ENCODE data around the gene RPGRIP1L.
"Not testable (repeated sequence)": the region's sequence is repeated elsewhere in the genome, so short reads cannot be mapped to it uniquely, and the experiment has no call there.

Gene RPGRIP1L

DNA sequence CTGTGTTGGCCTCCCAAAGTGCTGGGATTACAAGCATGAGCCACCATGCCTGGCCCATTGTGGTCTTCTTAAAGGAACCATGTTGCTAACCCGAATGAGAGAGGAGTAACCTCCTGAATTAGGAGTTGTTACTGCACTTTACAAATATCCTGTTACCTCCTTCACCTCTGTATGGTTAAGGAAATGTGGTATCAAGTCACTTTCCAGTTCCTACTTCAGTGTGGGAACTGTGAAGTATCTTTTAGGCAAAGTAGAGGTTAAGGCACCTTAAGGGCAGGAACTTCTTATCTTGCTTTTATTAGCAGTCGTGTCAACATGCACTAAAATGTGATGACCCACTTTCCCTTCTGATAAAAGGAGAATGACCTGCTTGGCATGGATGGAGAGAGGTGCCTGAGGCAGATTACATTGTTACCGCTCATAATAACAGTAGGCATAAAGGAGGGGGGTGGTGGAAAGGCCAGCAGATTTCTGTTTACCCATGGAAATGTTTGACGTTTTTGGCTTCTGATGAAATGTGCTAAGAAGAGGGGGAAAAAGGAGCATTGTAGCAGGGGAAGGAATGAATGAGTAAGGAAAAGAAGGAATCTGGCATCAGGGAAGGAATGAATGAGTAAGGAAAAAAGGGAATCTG, 28.8 kb upstream of the RPGRIP1L start:
- Mint-ChIP-seq H3K4me3 (no peak overlapping the region), H3K9me3 (peaks cover 2% of the 10 kb centered on the region), H3K36me3 (no peaks in the 10 kb centered on the region), H3K27ac (no peak overlapping the region), H3K4me1 (no peaks in the 10 kb centered on the region), H3K27me3 (no peaks in the 10 kb centered on the region)
- no peak for DNase-seq
- CTCF ChIA-PET = interaction anchor here (2.7 kb wide), 1 partner anchor 10 kb away, joined by 11 read pairs; no protein-coding TSS in a partner anchor

DNA sequence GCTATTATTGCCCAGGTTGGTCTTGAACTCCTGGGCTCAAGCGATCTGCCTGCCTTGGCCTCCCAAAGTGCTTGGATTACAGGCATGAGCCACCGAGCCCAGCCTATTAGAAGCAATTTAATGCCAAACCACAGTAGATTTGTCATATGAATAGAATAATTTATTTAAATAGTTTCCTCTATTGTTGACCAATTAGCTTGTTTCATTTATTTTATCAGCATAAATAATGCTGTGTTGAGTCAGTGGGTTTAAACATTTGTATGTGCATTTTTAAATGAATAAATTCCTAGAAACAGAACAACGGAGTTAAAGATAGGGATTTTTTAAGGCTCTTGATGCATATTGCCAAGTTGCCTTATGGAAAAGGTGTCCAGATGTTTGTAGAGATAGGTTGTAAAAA, 27.0 kb upstream of the RPGRIP1L start:
- H3K4me1 Mint-ChIP-seq = no peaks in the 10 kb centered on the region
- CTCF ChIA-PET = interaction anchor here (2.7 kb wide), 1 partner anchor 11 kb away, joined by 11 read pairs; no protein-coding TSS in a partner anchor
- H3K27ac Mint-ChIP-seq = no peak overlapping the region
- DNase-seq = no peak
- peaks cover 2% of the 10 kb centered on the region for H3K9me3 Mint-ChIP-seq
- no peak overlapping the region for H3K4me3 Mint-ChIP-seq
- H3K36me3 Mint-ChIP-seq = no peaks in the 10 kb centered on the region
- no peaks in the 10 kb centered on the region for H3K27me3 Mint-ChIP-seq

DNA sequence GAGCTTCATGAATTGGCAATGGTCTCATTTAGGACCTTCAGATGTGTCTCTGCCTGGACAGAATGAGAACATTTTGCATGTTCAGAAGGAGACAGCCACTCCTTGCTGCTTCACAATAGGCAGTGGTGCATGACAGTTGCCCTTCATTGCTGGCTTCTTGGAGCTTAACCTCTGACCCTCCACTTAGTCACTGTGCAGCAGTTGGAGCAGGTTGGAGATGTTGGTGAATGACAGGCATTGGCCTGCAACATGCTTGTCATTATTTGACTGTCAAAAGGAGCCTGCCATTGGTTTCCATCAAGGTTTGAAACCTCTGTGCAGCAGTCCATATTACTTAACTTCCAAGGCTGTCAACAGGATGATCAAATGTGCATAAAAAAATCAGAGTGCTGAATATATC, 23.0 kb upstream of the RPGRIP1L start:
- CTCF ChIA-PET = no interaction called here
- no peak for DNase-seq
- Mint-ChIP-seq H3K4me1 (no peaks in the 10 kb centered on the region), H3K36me3 (no peaks in the 10 kb centered on the region), H3K9me3 (peaks cover 2% of the 10 kb centered on the region), H3K27me3 (no peaks in the 10 kb centered on the region), H3K27ac (no peak overlapping the region), H3K4me3 (no peak overlapping the region)

DNA sequence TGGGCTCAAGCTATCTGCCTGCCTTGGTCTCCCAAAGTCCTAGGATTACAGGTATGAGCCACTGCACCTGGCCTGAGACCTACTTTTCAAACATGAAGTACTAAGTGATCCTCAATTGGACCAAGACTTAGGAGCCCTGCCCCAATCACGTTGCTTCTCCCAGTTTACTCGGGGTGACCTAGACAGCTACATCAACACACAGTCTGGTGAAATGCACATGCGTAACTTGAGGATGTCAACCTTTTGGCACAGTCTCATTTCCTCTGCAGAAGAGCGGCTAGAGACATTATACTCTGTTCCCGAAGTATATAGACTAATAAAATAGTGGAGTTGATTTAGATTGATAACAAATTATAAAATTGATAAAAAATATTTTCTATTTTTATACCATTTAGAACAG, 17.4 kb upstream of the RPGRIP1L start:
- H3K27ac Mint-ChIP-seq = no peak overlapping the region
- DNase-seq = no peak
- H3K27me3 Mint-ChIP-seq = no peaks in the 10 kb centered on the region
- CTCF ChIA-PET = interaction anchor here (0.6 to 1.7 kb wide), 2 partner anchors 22 to 51 kb away, joined by 3 to 5 read pairs; no protein-coding TSS in a partner anchor
- peaks cover 3% of the 10 kb centered on the region for H3K4me1 Mint-ChIP-seq
- no peaks in the 10 kb centered on the region for H3K9me3 Mint-ChIP-seq
- no peak overlapping the region for H3K4me3 Mint-ChIP-seq
- no peaks in the 10 kb centered on the region for H3K36me3 Mint-ChIP-seq

DNA sequence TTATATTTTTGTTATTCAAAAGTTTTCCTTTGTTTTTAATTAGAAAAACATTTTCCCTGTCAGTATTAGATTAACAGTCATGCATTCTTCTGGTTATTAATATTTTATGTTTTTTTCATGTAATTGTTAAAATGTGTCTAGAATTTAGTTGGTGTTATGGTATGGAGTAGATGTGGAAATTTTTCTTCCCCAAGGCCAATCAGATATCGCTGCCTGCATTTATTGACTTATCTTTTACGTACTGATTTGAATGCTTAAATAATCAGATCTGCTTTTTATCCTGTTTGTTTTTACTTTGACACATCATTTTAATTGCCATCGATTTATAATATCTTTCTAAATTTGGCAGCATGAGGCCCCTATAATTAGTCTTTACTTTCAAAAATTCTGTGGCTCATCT, 13.9 kb upstream of the RPGRIP1L start:
- no peak overlapping the region for H3K27ac Mint-ChIP-seq
- peaks cover 7% of the 10 kb centered on the region for H3K4me1 Mint-ChIP-seq
- no peaks in the 10 kb centered on the region for H3K36me3 Mint-ChIP-seq
- H3K4me3 Mint-ChIP-seq = no peak overlapping the region
- no peak for DNase-seq
- H3K9me3 Mint-ChIP-seq = no peaks in the 10 kb centered on the region
- H3K27me3 Mint-ChIP-seq = no peaks in the 10 kb centered on the region
- CTCF ChIA-PET = no interaction called here

DNA sequence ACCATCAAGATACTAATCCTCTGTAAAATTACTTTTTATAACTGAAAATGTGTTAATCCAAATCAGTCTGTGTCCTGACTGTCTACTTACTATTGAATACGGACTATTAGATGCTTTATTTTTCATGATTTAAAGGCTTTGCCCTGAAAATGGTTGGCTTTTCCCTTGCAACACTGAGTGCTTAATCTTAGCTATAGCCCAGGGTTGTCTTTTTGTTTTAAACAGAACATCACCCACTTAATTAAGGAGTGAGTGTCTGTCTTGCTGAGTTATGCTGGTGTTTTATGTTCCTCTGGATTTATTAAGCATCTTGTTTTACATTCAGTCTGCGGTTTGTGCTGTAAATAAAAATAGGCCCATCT, 11.3 kb upstream of the RPGRIP1L start:
- Mint-ChIP-seq H3K36me3 (no peaks in the 10 kb centered on the region), H3K27me3 (no peaks in the 10 kb centered on the region), H3K9me3 (no peaks in the 10 kb centered on the region), H3K4me1 (peaks cover 7% of the 10 kb centered on the region), H3K27ac (no peak overlapping the region), H3K4me3 (no peak overlapping the region)
- no peak for DNase-seq
- CTCF ChIA-PET = no interaction called here

DNA sequence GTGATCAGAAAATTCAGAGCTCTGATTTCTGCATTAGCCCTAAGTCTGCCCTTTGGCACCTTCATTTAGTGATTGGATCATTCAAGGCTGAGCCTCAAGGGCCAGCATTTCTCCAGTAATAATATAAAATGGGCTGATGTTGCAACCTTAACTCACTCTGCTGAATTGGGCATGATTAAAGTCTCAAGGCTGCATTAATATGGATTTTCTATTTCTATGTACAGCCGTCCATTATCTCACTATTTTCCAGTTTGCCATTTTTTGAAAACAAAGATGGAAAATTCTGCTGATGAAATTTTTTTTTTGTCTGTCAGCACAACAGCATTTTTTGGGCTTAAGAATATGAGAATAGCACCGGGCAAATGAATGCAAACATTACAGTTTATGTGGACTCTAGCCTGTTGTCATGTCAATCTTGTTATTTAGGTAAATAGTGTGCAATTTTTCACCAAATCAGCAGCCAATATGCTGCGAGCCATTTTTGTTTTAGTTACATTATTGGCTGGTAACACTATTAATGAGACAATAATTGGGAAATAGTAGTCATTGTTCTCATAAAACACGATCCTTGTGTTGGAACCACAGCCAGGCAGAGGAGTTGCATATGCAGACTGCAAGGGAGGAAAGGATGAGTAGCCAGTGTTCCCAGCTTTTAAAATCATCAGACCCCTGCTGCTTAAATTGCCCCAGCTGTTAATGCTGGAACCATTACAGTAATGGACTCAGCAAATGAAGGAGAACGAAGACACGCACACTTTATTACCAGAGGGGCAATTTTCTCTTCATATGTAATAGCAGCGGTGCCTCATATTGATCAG, 10.8 kb upstream of the RPGRIP1L start:
- Mint-ChIP-seq H3K27ac (no peak overlapping the region), H3K4me1 (peaks cover 7% of the 10 kb centered on the region), H3K4me3 (no peak overlapping the region), H3K27me3 (no peaks in the 10 kb centered on the region), H3K36me3 (no peaks in the 10 kb centered on the region), H3K9me3 (no peaks in the 10 kb centered on the region)
- no peak for DNase-seq
- CTCF ChIA-PET = no interaction called here

DNA sequence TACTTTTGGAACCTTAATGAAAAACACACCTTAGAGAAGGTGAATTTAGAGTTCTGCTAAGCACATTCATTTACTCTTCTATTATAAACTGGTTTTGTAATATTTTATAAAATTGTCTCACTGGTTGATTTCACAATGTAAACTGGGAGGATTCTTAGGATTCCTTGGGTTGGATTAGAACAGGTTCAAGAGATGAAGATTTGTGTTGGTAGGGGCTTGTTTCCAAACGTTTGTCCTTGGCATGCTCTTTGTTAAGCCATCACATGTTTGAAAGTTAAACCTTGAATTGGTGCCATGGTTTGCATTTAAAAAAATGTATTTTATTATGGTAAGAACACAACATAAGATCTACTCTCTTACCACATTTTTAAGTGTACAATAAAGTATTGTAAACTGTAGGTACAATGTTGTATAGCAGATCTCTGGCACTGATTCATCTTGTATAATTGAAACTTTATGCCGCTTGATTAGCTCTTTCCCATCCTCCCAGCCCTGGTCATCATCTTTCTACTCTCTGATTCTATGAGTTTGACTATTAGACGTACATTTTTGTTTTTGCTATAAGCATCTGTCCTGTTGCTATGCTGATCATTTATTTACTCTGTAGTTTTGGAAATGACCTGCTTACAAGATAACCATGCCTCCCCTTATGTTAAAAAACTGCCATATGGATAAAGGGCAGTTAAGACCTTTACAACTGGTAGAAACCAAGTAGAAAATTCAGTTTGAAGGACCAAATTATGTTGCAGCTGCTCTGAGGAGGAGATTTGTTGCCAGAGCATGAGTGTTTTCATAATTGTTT, 9.9 kb upstream of the RPGRIP1L start:
- no peak overlapping the region for H3K27ac Mint-ChIP-seq
- H3K9me3 Mint-ChIP-seq = no peaks in the 10 kb centered on the region
- H3K4me3 Mint-ChIP-seq = no peak overlapping the region
- CTCF ChIA-PET = no interaction called here
- H3K4me1 Mint-ChIP-seq = peaks cover 7% of the 10 kb centered on the region
- DNase-seq = no peak
- H3K27me3 Mint-ChIP-seq = no peaks in the 10 kb centered on the region
- no peaks in the 10 kb centered on the region for H3K36me3 Mint-ChIP-seq

DNA sequence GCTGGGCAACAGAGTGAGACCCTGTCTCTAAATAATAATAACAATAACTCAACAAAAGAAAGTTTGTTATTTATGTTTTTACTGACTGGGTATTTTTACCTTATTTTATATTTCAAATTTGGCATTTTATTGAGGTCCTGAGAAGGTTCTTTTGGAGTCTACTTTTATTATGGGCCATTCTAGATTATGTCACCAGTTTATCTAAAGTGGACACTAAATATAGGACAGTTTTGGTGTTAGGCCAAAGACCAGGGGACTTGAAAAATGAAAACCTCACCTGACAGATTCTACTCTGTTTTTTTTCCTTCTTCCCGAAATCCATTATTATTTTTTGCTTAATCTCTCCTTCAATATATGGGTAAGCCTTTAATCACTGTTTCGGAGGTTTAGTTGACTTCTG, 8.4 kb upstream of the RPGRIP1L start:
- Mint-ChIP-seq H3K9me3 (no peaks in the 10 kb centered on the region), H3K27ac (no peak overlapping the region), H3K36me3 (no peaks in the 10 kb centered on the region), H3K4me1 (peaks cover 7% of the 10 kb centered on the region), H3K27me3 (no peaks in the 10 kb centered on the region), H3K4me3 (no peak overlapping the region)
- CTCF ChIA-PET = no interaction called here
- DNase-seq = no peak

DNA sequence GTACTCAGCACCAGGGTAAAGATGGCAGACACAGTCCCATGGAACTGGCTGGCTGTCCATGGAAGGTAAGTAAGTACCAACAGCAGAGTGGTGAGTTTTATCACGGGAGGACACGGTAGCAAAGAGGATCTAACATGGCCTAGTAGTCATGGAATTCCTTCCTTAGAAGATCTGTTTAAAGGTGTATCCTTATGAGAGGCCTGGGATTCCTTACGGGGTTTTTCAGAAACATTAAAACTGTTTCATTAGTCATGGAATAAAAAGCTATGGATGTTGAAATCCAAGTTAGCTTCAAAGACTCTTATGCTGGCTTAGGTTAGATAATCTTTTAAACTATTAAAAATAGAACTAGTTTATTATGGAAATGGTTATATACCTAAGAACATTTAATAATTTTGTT, 7.7 kb upstream of the RPGRIP1L start:
- no peak for DNase-seq
- no peak overlapping the region for H3K27ac Mint-ChIP-seq
- H3K4me3 Mint-ChIP-seq = no peak overlapping the region
- CTCF ChIA-PET = no interaction called here
- no peaks in the 10 kb centered on the region for H3K9me3 Mint-ChIP-seq
- H3K36me3 Mint-ChIP-seq = peaks cover 1% of the 10 kb centered on the region
- H3K4me1 Mint-ChIP-seq = peaks cover 7% of the 10 kb centered on the region
- no peaks in the 10 kb centered on the region for H3K27me3 Mint-ChIP-seq

DNA sequence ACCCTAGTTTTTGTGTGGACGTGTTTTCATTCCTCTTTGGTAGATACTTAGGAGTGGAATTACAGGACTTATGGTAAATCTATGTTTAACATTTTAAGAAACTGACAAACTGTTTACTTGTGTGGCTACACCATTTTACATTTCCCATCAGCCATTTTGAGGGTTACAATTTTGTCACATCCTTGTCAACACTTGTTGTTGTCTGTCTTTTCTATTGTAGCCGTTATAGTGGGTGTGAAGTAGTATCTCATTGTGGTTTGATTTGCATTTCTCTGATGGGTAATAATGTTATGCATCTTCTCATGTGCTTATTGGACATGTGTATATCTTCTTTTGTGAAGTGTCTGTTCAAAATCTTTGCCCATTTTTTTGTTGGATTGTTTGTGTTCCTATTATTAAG, 4.8 kb upstream of the RPGRIP1L start:
- no peak for DNase-seq
- peaks cover 3% of the 10 kb centered on the region for H3K36me3 Mint-ChIP-seq
- H3K4me1 Mint-ChIP-seq = peaks cover 26% of the 10 kb centered on the region
- no peaks in the 10 kb centered on the region for H3K27me3 Mint-ChIP-seq
- no peak overlapping the region for H3K4me3 Mint-ChIP-seq
- no peak overlapping the region for H3K27ac Mint-ChIP-seq
- CTCF ChIA-PET = no interaction called here
- H3K9me3 Mint-ChIP-seq = no peaks in the 10 kb centered on the region

DNA sequence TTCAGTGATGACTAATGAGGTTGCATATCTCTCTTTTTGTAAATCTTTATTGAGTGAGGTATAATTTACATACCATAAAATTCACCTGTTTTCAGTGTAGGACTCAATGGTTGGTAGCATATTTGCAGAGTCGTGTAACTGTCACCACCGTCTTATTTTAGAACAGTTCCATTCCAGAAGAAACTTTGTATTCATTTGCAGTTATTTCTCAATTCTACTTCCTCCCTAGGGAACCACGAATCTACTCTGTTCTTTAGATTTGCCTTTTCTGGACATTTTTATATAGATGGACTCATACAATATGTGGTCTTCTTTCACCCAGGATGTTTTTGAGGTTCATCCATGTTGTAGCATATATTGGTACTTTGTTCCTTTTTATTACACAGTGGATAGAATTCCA, 4.0 kb upstream of the RPGRIP1L start:
- Mint-ChIP-seq H3K4me3 (no peak overlapping the region), H3K36me3 (peaks cover 3% of the 10 kb centered on the region), H3K27me3 (no peaks in the 10 kb centered on the region), H3K9me3 (no peaks in the 10 kb centered on the region), H3K4me1 (peaks cover 29% of the 10 kb centered on the region), H3K27ac (no peak overlapping the region)
- CTCF ChIA-PET = no interaction called here
- DNase-seq = no peak

DNA sequence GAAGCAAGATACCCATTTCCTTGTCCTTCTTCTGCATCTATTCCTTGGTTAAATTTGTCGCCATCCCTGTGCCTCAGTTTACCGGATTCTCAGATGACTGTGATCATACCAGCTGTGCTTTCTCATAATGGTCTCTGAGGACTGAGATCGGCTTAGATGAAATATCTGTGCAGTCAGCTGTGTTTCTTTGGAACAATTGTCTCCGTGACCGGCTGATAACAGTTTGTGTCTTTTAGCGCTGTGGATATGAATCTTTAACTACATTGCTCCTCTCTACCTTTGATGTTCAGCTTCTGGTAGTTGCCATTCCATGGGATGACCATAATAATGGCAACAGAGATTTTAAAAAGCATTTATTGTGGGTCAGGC, 770 bp upstream of the RPGRIP1L start:
- Mint-ChIP-seq H3K9me3 (no peaks in the 10 kb centered on the region), H3K36me3 (peaks cover 3% of the 10 kb centered on the region), H3K27me3 (no peaks in the 10 kb centered on the region), H3K4me1 (peaks cover 31% of the 10 kb centered on the region), H3K27ac (peak overlapping the region; percentile 93), H3K4me3 (peak overlapping the region; percentile 98)
- CTCF ChIA-PET = interaction anchor here (1.5 to 2.9 kb wide), 2 partner anchors 39 to 69 kb away, joined by 4 to 11 read pairs; no protein-coding TSS in a partner anchor
- DNase-seq = no peak

DNA sequence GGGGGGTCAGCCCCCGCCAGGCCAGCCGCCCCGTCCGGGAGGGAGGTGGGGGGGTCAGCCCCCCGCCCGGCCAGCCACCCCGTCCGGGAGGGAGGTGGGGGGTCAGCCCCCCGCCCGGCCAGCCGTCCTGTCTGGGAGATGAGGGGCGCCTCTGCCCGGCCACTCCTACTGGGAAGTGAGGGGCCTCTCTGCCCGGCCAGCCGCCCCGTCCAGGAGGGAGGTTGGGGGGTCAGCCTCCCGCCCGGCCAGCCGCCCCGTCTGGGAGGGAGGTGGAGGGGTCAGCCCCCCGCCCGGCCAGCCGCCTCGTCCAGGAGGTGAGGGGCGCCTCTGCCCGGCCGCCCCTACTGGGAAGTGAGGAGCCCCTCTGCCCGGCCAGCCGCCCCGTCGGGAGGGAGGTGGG, 5.4 kb downstream of the RPGRIP1L start:
- DNase-seq, H3K9me3 Mint-ChIP-seq, H3K27me3 Mint-ChIP-seq, H3K36me3 Mint-ChIP-seq, H3K4me1 Mint-ChIP-seq, H3K4me3 Mint-ChIP-seq, CTCF ChIA-PET, H3K27ac Mint-ChIP-seq: not testable (repeated sequence)

DNA sequence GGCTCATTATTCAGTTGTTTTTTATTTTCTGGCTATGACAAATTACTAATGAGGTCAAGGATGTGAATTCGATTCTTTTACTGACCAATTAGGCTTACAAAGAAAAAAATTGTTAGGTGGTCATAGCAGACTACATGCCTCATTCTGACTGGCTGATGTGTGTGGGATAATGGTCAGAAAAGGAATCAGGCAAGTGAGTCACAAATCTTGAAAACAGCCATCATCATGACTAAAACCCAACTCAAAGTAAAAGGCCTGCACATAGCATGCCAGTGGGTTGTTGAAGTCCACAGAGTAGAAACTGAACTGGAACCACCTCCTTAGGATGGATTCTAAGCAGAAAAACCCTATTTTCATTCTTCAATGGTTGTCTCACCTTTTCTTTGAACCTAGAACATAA, 8.6 kb downstream of the RPGRIP1L start:
- no peak for DNase-seq
- no peaks in the 10 kb centered on the region for H3K9me3 Mint-ChIP-seq
- H3K27me3 Mint-ChIP-seq = no peaks in the 10 kb centered on the region
- no peak overlapping the region for H3K27ac Mint-ChIP-seq
- H3K36me3 Mint-ChIP-seq = peaks cover 7% of the 10 kb centered on the region
- H3K4me3 Mint-ChIP-seq = no peak overlapping the region
- CTCF ChIA-PET = no interaction called here
- no peaks in the 10 kb centered on the region for H3K4me1 Mint-ChIP-seq

Data from activated naive CD4-positive, alpha-beta T cell treated with anti-CD3 and anti-CD28 coated beads, Interleukin-2, amount 10 ng/mL, durations not matched to agents 7 days and 5 days (primary cell).